ENCODE data around the gene RAB27A. TPM values are rescaled to one million over a fixed set of nuclear protein-coding genes. Genes with fewer than 3 reads are reported as not detected.
"Not testable (repeated sequence)": the region's sequence is repeated elsewhere in the genome, so short reads cannot be mapped to it uniquely, and the experiment has no call there.

The RAB27A gene
- total RNA-seq, 2 donors from 2014 or later: 27.6 to 50.6 TPM

- no peaks in the 10 kb centered on the region for H3K9me3 ChIP-seq
- peak; percentile 82 for DNase-seq (ENCODE audit: low spot score)
- peak within 1 kb of the TSS; percentile 68 to 78 for H3K4me3 ChIP-seq
- intact Hi-C loops (cut with DNase I): no loop called here
- no peaks in the 10 kb centered on the region for H3K27me3 ChIP-seq (replicated peaks; ENCODE audit: insufficient read depth)
- H3K27ac ChIP-seq: peak within 1 kb of the TSS; percentile 80 to 86
- TF ChIP-seq POLR2A (IDR thresholded peaks at IDR 0.05) (peak; percentile 26), POLR2AphosphoS5 (IDR thresholded peaks at IDR 0.05) (peak; percentile 94), CTCF (IDR thresholded peaks at IDR 0.05) (peak in 2 of 4 experiments; percentile 7 to 36)
- no peaks in the 10 kb centered on the region for H3K4me1 ChIP-seq (replicated peaks)
- no peaks in the 10 kb centered on the region for H3K36me3 ChIP-seq
- WGBS: 2% methylated on average over 49 of the region's 49 CpGs
These were observed 29.2 kb upstream of the RAB27A start, which contains the start of the genes PIGB and PIGBOS1 for GRCh38 chr15:55318588-55319494. TSS of gene PIGB (plus strand) at chr15:55319222. CDS start at chr15:55319251, 29 bp downstream. TSS of gene PIGBOS1 (minus strand) at chr15:55319123. CDS start at chr15:55317792, 1,331 bp downstream.

- intact Hi-C loops (cut with DNase I); H3K36me3 ChIP-seq; H3K27ac ChIP-seq; H3K4me1 ChIP-seq (replicated peaks); H3K9me3 ChIP-seq; H3K27me3 ChIP-seq (replicated peaks; ENCODE audit: insufficient read depth); H3K4me3 ChIP-seq; DNase-seq (ENCODE audit: low spot score): not testable (repeated sequence)
- WGBS: no CpG with 5 or more reads among the region's 32 CpGs
These were observed 13.2 kb upstream of the RAB27A start for GRCh38 chr15:55302801-55303200.

- intact Hi-C loops (cut with DNase I): no loop called here
- DNase-seq (ENCODE audit: low spot score): no peak
- H3K27ac ChIP-seq: no peak overlapping the region
- H3K4me3 ChIP-seq: no peak overlapping the region
- H3K36me3 ChIP-seq: no peaks in the 10 kb centered on the region
- no peaks in the 10 kb centered on the region for H3K4me1 ChIP-seq (replicated peaks)
- H3K27me3 ChIP-seq (replicated peaks; ENCODE audit: insufficient read depth): no peaks in the 10 kb centered on the region
- no peaks in the 10 kb centered on the region for H3K9me3 ChIP-seq
- TF ChIP-seq CTCF (IDR thresholded peaks at IDR 0.05) (no peak), POLR2AphosphoS5 (IDR thresholded peaks at IDR 0.05) (no peak), POLR2A (IDR thresholded peaks at IDR 0.05) (no peak)
These were observed 7.7 kb upstream of the RAB27A start for GRCh38 chr15:55297315-55297714.

GRCh38 chr15:55290528-55291057, 980 bp upstream of the RAB27A start:
- Histone ChIP-seq H3K9me3 (no peaks in the 10 kb centered on the region), H3K36me3 (no peaks in the 10 kb centered on the region), H3K4me3 (peak overlapping the region; percentile 81 to 93), H3K27ac (peak overlapping the region; percentile 93 to 97), H3K4me1 (replicated peaks) (no peaks in the 10 kb centered on the region), H3K27me3 (replicated peaks; ENCODE audit: insufficient read depth) (no peaks in the 10 kb centered on the region)
- intact Hi-C loops (cut with DNase I): loop anchor here (2.0 kb wide), 1 partner anchor 74 kb away; no protein-coding TSS in a partner anchor
- TF ChIP-seq CTCF (IDR thresholded peaks at IDR 0.05) (peak; percentile 64 to 89 (median 84)), POLR2AphosphoS5 (IDR thresholded peaks at IDR 0.05) (peak; percentile 46), POLR2A (IDR thresholded peaks at IDR 0.05) (no peak)
- peak; percentile 82 for DNase-seq (ENCODE audit: low spot score)
- 18% methylated on average over 17 of the region's 17 CpGs for WGBS

- H3K4me3 ChIP-seq: peak overlapping the region; percentile 81 to 93
- H3K27me3 ChIP-seq (replicated peaks; ENCODE audit: insufficient read depth): no peaks in the 10 kb centered on the region
- DNase-seq (ENCODE audit: low spot score): peak; percentile 39
- peak overlapping the region; percentile 93 to 97 for H3K27ac ChIP-seq
- intact Hi-C loops (cut with DNase I): no loop called here
- no peaks in the 10 kb centered on the region for H3K36me3 ChIP-seq
- TF ChIP-seq CTCF (IDR thresholded peaks at IDR 0.05): no peak
- TF ChIP-seq POLR2AphosphoS5 (IDR thresholded peaks at IDR 0.05): peak; percentile 37
- no peaks in the 10 kb centered on the region for H3K9me3 ChIP-seq
- no peaks in the 10 kb centered on the region for H3K4me1 ChIP-seq (replicated peaks)
- WGBS: 2% methylated on average over 29 of the region's 37 CpGs
These were observed 435 bp downstream of the RAB27A start for GRCh38 chr15:55289011-55289745.

Data from prostate gland (tissue), 2 donors.